GM19025 (cell line): Measurements from ENCODE around the gene ARX.

ENCODE experiments used
- ATAC-seq: cut with Tn5 transposase; IDR thresholded peaks from one replicate; pipeline ENCODE4 v1.9.1; 2021; ENCODE audit warnings: mild to moderate bottlenecking, low read depth, moderate library complexity; ENCODE audit not compliant: unreplicated experiment

ARX gene

DNA sequence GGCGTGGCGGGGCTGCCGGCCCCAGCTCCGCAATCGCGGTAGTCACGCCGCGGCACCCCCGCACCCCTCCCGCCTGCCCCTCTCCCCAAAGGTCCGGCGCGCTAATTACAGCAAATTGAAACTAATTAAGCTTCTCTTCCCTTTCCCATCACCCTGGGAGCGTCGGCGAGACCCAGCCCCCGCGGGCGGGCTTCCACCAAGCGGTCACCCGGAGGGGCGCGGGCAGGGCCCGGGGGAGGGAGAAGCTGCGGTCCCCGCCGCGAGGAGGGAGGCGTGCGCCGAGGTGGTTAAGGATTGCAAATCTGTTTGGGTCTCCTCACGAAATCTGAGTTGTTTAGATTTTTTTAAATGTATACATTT lies 13.1 kb downstream of the ARX start:
- no peak for ATAC-seq

DNA sequence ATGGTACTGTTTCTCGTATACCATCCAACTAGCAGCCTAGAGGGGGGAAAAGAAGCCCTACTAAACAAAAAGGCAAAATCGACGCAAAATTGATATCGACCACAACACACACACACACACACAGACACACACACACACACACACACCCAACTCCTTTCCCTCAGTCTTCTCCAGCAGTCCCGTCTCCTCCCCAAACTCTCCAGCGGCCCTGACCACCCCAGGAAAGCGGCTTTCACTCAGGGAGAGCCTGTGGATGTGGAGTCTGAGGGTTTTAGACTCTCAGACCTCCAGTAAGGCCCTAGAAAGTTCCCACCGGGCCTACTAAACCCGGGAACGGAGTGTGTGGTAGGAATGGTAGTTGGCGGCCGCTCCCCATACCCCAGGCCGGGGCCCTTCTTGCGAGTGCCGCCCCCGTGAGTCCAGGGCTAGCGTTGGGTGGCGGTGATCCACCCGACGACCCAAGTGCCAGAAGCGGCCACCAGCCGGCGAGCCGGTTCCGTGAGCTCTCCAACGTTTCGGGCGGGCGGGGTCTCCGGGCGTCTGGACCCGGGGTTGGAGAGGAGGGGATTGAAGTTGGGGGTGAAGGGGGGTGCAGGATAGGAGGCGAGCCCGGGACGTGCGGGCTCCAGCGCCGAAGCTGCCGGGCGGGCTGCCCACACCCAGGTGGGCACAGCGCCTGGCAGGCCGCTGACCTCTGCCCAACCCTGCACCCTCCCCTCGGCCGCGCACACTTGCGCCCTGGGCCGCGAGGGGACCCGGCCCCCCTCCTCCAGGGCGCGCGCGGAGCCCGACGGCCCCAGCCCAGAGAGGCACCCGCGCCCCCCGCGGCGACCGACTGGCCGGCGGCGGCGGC lies 13.7 kb downstream of the ARX start:
- ATAC-seq: no peak

DNA sequence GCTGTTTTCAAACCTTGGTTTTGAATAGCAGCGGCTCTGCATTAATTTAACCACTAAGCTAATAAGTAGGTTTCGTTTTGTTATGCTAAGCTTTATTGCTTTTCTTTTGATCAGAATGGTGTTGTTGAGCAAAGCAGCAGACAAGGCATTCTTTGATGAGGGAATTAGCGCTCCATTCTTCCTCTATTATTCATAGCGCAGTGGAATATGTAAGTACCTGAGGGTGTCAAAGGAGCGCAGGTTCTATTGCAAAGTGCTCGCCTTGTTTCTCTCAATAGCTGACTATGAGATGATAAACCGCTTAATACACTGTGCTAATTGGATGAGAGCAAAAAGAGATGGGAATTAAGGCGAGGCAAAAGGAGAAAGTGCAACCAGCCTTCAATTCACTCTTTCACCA lies 16.3 kb downstream of the ARX start:
- ATAC-seq: no peak

DNA sequence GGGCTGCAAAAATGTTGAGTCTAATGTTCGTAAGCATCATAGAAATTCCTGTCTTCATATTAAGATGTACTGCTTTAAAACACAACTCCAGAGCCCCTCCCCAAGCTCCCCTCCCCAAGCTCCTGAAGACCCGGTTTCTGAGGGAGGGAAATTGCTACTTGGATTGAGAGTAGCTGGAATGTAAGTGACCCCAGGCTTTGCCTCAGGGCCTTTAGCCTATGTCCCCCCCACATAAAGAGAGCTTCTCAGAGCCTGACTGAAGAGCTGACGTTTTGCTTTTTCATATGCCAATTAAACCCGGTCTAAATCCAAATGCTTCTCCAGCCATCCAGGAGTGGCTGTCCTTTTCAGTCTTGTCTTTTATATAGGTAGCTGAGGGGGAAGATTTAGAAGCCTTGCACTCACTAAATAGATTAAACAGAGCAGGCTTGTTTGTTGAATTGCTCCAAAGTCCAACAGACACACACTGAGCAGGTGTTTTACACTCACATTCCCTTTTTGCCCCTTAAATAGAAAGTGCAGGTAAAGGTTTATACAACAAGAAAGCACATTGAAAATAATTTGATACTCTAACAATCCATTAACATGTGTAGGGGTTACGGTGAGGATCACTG lies 19.6 kb downstream of the ARX start:
- ATAC-seq: no peak

DNA sequence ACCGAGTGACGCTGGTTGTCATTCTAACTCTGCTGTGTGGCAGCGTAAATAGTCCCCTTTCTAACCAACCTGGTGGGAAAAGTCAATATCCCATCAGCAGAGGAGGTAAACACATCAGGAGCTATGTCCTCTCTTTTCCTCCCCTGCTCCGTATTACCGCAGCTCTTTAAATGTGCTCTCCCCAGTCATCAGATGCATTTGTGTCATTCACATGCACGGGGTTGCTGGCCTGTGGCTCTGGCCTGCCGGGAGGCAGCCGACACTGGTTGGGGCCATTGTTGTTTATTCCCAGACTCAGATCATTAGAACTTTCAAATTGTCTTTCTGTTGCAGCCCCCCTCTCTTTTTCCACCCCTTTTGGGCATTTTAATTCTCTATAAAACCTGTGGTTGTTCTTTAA lies 21.9 kb downstream of the ARX start:
- ATAC-seq: no peak

DNA sequence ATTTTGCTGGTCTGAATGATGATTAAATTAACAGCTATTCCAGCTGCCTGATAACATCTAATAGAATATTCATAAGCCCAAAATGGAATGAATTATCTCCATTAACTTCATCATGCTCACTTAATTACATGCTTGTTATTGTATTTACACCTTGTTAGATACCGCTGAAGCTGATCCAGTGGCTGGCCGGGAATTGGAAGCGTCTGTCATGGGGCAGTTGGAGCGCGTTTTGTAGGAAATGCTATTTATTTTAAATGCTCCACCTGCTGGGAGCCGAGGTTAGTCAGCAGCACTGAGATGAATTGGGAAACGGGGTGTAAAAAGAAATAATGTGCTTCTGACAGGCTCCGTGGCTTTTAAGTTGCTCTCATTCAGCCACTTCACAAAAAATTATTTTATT lies 25.2 kb downstream of the ARX start:
- ATAC-seq: no peak

DNA sequence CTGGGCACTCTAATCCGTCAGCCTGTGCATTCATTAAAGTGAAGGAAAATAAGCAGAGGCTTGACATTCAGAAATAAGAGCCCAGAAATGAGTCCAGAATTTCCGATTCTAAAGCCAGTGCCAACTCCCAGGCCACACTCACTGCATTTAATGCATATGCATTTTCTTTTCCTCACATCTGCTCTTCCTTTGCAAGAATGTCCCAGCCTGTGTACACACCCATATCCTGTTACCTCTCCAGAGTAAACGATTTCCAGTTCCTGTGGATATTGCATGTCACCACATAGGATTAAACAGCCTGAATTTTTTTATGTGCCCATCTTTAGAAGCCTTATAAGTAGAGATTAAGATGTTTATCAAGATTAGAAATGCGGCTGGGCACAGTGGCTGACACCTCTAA lies 27.5 kb downstream of the ARX start:
- ATAC-seq: no peak

DNA sequence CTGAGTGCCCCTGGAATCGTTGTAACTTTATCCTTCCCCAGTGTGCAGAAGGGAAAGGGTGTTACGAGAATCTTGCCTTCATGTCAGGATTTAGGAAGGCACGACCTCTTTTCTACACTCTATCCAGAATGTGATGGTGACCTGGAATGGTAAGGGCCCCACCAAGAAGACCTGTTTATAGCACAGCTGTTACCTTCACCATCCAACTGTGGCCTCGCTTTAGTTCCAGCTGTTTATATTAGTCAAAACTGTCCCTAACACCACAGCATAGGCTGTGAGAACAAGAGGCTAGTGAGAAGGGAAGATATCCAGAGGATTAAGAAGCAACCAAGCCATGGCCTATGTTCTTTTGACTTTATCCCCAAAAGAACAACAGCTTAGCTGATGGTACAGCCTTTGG lies 28.0 kb downstream of the ARX start:
- no peak for ATAC-seq

DNA sequence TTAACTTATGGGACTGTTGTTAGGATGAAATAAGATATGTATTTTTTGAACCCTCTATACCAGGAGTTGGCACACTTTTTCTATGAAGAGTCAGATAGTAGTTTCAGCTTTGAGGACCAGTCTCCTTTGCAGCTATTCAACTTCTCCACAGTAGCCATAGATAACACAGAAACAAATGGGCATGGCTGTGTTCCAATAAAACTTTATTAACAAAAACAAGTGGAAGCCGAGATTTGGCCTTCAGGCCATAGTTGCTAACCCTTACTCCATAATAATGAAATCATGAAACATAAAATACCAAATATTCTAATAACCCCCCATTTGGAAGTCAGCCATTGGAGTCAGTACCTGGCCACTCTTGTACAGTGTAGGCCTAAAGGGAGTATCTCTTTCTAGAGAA lies 30.6 kb downstream of the ARX start:
- ATAC-seq: no peak

DNA sequence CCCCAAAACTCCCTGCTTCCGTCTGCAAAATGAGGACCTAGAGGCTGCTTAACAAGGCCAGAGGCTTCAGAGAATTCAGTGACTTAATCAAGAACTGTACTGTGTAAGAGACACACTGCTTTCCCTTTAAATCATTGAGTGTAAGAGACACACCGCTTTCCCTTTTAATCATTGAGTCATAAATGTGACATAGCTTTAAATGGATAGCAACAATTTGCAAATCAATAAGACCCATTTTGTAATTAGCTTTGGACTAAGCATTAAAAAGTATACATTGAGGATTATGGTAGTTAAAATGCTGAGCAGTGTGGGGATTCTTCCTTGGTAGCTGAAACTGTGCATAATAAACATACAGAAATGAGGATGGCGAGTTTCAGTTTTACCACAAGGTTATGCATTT lies 31.8 kb downstream of the ARX start:
- no peak for ATAC-seq

DNA sequence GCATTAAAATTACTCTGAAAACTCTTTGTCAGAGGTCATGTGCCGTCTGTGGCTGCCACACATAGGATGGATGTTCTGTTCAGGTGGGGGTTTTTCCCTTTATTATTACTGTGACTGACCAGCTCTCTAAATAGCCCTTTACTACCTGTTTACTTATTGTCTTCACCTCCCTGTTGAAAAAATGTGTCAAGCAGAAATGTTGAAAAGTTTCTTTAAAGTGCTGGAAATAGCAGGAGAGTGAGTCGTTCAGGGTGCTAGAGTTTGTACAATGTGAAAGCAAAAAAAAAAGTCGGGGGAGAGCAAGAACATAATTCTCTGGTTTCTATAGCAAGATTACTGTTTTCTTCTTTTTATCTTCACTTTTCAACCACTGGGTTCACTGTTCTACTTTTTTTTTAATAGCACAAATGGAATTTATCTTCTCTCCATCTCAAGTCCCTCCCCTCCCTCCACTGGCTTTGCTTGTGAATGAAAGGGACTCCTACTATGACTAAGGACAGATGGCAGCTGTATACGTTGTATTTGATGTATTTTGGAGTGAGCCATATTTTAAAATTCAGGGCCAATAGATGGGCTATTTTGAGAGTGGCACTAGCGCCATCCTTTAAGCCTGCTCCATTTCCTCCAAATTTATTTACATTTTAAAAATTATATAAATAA lies 33.3 kb downstream of the ARX start:
- ATAC-seq: no peak

DNA sequence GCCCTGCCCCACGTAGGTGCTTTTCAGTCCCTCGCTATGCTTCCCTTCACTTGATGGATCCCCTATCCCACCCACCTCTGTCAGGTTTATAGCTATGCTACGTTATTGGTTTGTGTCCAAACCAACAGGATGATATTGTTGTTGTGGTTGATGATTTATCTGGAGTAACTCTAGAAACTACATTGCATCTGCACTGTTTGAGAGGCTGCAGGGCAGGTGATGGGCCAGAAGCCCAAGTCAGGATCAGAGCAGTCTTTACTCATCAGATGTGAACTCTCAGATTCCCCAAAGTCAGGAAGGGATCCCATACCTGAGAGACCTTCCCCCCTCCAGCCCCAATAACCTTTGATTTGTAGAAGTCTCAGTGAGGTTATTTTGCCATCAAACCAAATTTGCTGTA lies 34.7 kb downstream of the ARX start:
- no peak for ATAC-seq

DNA sequence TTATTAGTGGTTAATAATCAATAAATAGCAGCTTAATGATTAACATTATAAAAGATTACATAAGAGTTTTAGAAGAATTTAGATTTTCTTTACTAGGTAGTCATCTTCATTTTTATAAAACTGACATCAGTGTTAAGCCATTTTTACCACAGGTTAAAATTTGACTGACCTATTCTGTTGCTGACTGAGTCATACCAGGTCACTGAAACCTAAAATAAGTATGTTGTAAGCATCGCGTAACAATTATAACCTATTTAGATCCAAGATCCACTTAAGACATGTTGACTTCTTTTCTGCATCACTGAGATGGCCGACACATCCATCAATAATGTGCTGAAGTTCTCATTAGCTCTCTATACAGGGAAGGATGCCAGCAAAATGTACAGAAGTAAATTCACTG lies 36.7 kb downstream of the ARX start:
- no peak for ATAC-seq

DNA sequence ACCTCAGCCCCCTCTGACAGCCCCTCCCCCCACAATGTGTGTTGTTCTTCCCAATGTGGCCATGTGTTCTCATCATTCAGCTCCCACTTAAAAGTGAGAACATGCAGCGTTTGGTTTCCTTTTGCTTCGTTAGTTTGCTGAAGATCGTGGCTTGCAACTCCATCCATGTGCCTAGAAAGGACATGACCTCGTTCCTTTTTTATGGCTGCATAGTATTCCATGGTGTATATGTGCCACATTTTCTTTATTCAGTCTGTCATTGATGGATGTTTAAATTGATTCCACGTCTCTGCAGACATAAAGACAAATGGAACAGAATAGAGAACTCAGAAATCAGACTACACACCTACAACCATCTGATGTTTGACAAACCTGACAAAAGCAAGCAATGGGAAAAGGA lies 46.0 kb downstream of the ARX start:
- ATAC-seq: no peak

DNA sequence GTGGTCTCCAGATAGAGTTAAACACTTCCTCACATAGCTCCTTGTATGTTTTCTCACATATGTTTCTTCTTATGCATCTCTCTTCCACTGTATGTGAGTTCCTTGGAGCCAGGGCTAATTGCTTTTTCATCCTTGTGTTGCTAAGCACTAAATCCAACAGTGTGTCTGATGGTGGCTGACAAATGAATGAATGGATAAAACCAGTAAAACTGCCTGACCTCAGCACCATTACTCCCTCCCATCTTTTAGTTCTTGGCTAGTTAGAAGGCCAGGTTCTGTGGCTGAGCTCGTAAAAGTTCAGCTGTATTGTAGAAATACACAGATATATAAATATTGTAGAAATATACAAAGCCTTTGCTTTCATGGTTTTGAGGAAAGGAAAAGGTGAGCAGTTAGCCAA lies 50.4 kb downstream of the ARX start:
- no peak for ATAC-seq

DNA sequence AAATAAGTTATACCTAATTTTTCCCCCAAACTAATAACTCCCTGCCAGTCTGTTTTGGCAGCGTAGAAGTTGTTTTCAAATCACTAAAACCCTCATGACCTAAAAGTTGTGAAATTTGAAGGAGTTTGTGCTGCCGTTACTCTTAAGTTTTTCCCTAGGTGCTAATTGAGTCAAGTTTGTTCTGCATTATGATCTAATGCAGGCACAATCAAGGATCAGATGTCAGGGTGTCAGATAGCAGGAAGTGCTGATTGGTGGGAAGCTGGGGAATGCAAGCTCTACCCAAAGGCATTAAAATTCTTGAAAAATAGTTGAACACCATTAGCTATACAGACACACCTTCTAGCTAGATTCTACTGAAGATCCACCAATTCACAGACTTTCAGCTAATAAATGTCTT lies 51.9 kb downstream of the ARX start:
- ATAC-seq: no peak

DNA sequence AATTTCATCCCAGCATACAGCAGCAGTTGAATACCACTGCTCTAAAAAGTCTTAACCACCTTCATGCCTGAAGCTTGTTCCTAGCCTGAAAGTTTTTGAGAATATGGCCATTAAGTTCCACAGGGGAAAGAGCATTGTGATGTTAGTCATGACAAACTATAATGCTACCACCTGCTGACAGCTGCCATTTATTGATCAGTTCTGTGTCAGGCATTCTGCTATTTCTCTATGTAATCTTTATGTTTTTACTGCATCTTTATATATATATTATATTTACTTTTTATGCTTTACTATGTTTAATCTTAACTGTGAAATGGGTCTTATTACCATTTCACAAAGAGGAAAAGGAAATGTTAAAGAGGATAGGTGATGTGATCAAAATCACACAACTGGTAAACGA lies 54.0 kb downstream of the ARX start:
- no peak for ATAC-seq

DNA sequence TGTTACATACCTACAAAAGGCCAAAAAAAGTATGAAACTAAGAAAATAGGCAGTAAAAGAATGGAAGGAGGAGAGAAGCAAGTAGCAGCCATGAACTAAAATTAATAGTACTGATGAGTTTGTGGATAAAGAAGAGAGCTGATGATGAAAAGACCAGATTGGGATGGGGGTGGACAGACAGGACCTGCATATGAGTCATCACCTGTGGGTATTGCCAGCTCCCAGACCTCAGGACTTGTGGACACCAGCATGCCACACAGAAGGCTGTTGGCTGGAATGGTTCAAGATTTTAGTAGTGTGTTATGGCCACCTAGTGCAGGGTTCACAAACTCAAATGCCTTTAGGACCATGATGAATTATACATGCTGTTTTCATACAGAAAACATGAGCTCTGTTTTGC lies 58.9 kb downstream of the ARX start:
- ATAC-seq: no peak

DNA sequence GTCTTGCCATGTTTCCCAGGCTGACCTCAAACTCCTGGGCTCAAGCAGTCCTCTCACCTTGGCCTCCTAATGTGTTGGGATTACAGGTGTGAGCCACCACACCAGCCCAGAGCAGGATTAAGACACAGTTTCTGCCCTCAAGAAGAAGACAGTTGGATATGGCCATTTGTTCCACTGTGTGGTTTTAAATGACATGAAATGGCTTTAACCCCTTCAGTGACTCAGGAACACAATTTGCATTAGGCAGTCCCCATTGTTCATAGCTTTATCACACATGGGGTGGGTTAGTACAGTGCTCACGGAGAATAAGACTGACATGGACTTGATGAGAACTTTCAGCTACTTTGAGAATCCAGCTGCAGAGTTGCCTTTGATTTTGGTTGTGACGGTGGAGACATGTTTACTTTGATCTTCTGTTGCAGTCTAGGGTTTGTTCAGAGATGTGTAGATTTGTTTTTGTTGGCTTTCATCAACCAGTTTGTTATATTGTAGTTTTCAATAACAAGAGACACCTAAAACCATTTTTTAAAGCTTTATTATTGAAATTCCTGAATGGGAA lies 60.3 kb downstream of the ARX start:
- ATAC-seq: no peak

DNA sequence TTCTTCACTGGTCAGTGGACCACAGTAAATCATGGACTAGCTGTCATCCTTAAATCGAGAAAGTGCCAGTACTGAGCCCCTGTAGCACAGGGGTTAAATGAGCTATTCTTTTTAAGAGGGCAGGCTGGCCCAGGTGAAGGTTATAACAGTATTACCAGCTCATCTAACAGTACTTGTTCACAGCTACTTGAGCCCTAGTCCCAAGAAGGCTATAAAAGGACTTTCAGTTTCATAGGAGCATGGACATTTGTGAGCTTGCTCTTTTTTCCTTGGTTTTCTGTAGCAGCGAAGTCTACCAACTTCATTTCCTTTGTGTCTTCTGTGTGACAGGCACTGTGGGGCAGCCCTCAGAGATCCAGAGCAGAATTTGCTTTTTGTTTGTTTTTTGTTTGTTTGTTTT lies 61.0 kb downstream of the ARX start:
- ATAC-seq: no peak
